Hepatocyte (in vitro differentiated cells): ENCODE data around the gene ZNF670. TPM values are rescaled to one million over a fixed set of nuclear protein-coding genes. Genes with fewer than 3 reads are reported as not detected.

Experiments used
- DNase-seq: peaks from one replicate; pipeline ENCODE4 v3.0.0-alpha.2; 2016; ENCODE audit warnings: low spot score
- H2AFZ ChIP-seq: fragments of 200-600 bp; sonication (generic); 2 replicates; pipeline ENCODE4 v1.6.0; 2016; ENCODE audit warnings: antibody characterized with exemption, mild to moderate bottlenecking
- H3K27ac ChIP-seq: fragments of 200-600 bp; sonication (generic); 2 replicates; pipeline ENCODE4 v1.5.1; 2016; ENCODE audit warnings: mild to moderate bottlenecking
- H3K27me3 ChIP-seq: fragments of 200-600 bp; sonication (generic); 2 replicates; pipeline ENCODE4 v1.6.1; 2016
- H3K36me3 ChIP-seq: fragments of 200-600 bp; sonication (generic); replicated peaks from 2 replicates; pipeline ENCODE4 v1.5.1; 2016; ENCODE audit warnings: low read depth; ENCODE audit not compliant: insufficient read depth
- H3K4me1 ChIP-seq: fragments of 200-600 bp; sonication (generic); 2 replicates; pipeline ENCODE4 v1.5.1; 2016; ENCODE audit warnings: mild to moderate bottlenecking, moderate library complexity; ENCODE audit not compliant: insufficient read depth
- H3K4me2 ChIP-seq: fragments of 200-600 bp; sonication (generic); 2 replicates; pipeline ENCODE4 v1.6.0; 2016
- H3K4me3 ChIP-seq: fragments of 200-600 bp; sonication (generic); 2 replicates; pipeline ENCODE4 v1.5.1; 2016; ENCODE audit warnings: mild to moderate bottlenecking
- H3K79me2 ChIP-seq: fragments of 200-600 bp; sonication (generic); 2 replicates; pipeline ENCODE4 v1.6.0; 2017; ENCODE audit warnings: mild to moderate bottlenecking
- H3K9me2 ChIP-seq: fragments of 200-600 bp; sonication (generic); replicated peaks from 2 replicates; pipeline ENCODE4 v1.6.0; 2017; ENCODE audit warnings: mild to moderate bottlenecking; ENCODE audit not compliant: insufficient read depth
- H3K9me3 ChIP-seq: fragments of 200-600 bp; sonication (generic); 2 replicates; pipeline ENCODE4 v1.5.1; 2016; ENCODE audit warnings: low read depth, mild to moderate bottlenecking
- H4K20me1 ChIP-seq: fragments of 200-600 bp; sonication (generic); 2 replicates; pipeline ENCODE4 v1.6.0; 2016; ENCODE audit warnings: mild to moderate bottlenecking; ENCODE audit not compliant: insufficient read depth, poor library complexity, severe bottlenecking
- EZH2 ChIP-seq: fragments of 200-600 bp; sonication (generic); IDR thresholded peaks from 2 replicates; pipeline ENCODE4 v1.6.1; 2016; ENCODE audit warnings: antibody characterized with exemption, mild to moderate bottlenecking, borderline replicate concordance
- EZH2phosphoT487 ChIP-seq: fragments of 200-600 bp; sonication (generic); IDR thresholded peaks from one replicate; pipeline ENCODE4 v1.6.1; 2018; ENCODE audit warnings: antibody characterized with exemption, mild to moderate bottlenecking, low read depth, moderate library complexity; ENCODE audit not compliant: unreplicated experiment, severe bottlenecking
- WGBS: methylation state at CpG from one replicate; pipeline ENCODE4 v1.1.6; 2016; ENCODE audit warnings: low lambda C conversion rate; ENCODE audit errors: missing lambda C conversion rate; 5-methylcytosine and 5-hydroxymethylcytosine counted together
- polyA plus RNA-seq: library from polyadenylated mRNA; unstranded; fragments of >200 nt; fragmentation: Nextera tagmentation; extraction: Ambion mirVana; gene quantifications from 2 replicates; pipeline ENCODE4 v1.2.1, GENCODE V29; 2016
- total RNA-seq: library from RNA; depleted of rRNA; stranded (reverse); fragments of >200 nt; gene quantifications from 2 replicates; pipeline ENCODE4 v1.2.3, GENCODE V29; 2014
- TF ChIP-seq, protein P1 (sequence below): fragments of 200-600 bp; sonication (generic); IDR thresholded peaks from 2 replicates; pipeline ENCODE4 v1.5.1; 2016; ENCODE audit warnings: antibody characterized with exemption, mild to moderate bottlenecking; ENCODE audit not compliant: poor library complexity

The ZNF670 gene
- total and polyA plus RNA-seq, 2 experiments from 2014 or later = 5.5 to 5.8 TPM

DNA sequence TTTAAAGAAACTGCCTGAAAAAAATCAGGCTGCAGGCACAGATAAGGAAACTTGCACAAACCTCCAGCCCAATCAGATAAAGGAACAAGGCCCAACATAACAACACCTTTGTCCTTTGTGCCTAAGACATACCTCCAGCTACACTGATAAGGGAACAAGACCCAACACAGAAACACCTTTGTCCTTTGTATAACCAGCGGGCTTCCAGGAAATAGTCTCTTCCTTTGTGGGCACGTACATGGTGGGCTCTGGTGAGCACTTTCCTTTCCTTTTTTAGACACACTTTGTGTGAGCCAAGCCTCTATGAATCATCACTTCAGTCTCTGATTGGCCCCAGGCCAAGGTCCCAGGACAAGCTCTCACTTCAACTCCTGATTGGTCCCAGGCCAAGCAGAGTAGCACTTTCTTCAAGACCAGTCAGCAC lies 23.6 kb downstream of the ZNF670 start:
- Histone ChIP-seq H3K9me2 (no peaks in the 10 kb centered on the region), H2AFZ (no peak overlapping the region), H3K4me1 (no peaks in the 10 kb centered on the region), H3K9me3 (peaks cover 37% of the 10 kb centered on the region), H4K20me1 (no peaks in the 10 kb centered on the region), H3K79me2 (peaks cover 73% of the 10 kb centered on the region), H3K27me3 (no peaks in the 10 kb centered on the region), H3K4me3 (no peak overlapping the region), H3K27ac (peak overlapping the region; percentile 8), H3K4me2 (no peak overlapping the region), H3K36me3 (no peaks in the 10 kb centered on the region)
- 61% methylated on average over 2 of the region's 2 CpGs for WGBS
- no peak for TF ChIP-seq EZH2
- TF ChIP-seq, protein P1, sequence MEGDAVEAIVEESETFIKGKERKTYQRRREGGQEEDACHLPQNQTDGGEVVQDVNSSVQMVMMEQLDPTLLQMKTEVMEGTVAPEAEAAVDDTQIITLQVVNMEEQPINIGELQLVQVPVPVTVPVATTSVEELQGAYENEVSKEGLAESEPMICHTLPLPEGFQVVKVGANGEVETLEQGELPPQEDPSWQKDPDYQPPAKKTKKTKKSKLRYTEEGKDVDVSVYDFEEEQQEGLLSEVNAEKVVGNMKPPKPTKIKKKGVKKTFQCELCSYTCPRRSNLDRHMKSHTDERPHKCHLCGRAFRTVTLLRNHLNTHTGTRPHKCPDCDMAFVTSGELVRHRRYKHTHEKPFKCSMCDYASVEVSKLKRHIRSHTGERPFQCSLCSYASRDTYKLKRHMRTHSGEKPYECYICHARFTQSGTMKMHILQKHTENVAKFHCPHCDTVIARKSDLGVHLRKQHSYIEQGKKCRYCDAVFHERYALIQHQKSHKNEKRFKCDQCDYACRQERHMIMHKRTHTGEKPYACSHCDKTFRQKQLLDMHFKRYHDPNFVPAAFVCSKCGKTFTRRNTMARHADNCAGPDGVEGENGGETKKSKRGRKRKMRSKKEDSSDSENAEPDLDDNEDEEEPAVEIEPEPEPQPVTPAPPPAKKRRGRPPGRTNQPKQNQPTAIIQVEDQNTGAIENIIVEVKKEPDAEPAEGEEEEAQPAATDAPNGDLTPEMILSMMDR = no peak
- DNase-seq = peak; percentile 33

DNA sequence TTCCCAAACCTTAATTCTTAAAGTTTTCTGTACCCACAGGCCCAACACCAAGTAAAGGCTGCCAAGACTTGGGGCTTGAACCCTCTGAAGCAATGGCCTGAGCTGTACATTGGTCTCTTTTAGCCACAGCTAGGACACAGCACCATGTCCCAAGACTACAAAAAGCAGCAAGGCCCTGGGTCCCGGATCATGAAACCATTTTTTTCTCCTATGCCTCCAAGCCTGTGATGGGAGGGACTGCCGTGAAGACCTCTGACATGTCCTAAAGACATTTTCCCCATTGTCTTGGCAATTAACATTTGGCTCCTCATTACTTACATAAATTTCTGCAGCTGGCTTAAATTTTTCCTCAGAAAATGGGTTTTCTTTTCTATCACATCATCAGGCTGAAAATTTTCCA lies 30.9 kb downstream of the ZNF670 start:
- Histone ChIP-seq H3K36me3 (no peaks in the 10 kb centered on the region), H3K27me3 (no peaks in the 10 kb centered on the region), H3K79me2 (peaks cover 16% of the 10 kb centered on the region), H3K9me3 (peaks cover 37% of the 10 kb centered on the region), H4K20me1 (no peaks in the 10 kb centered on the region), H3K4me1 (no peaks in the 10 kb centered on the region), H3K9me2 (no peaks in the 10 kb centered on the region), H2AFZ (no peak overlapping the region), H3K4me3 (no peak overlapping the region), H3K27ac (no peak overlapping the region), H3K4me2 (no peak overlapping the region)
- 100% methylated on average over 2 of the region's 2 CpGs for WGBS
- no peak for DNase-seq
- TF ChIP-seq EZH2 = no peak
- no peak for TF ChIP-seq EZH2phosphoT487
- TF ChIP-seq, protein P1 = no peak

DNA sequence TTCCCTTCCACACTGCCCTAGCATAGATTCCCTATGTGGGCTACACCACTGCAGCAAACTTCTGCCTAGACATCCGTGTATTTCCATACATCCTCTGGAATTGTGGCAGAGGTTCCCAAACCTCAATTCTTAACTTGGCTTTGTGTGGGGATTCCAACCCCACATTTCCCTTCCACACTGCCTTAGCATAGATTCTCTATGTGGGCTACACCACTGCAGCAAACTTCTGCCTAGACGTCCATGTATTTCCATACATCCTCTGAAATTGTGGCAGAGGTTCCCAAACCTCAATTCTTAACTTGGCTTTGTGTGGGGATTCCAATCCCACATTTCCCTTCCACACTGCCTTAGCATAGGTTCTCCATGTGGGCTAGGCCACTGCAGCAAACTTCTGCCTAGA lies 31.4 kb downstream of the ZNF670 start:
- H3K4me1 ChIP-seq = no peaks in the 10 kb centered on the region
- H3K4me3 ChIP-seq = no peak overlapping the region
- H3K9me2 ChIP-seq = no peaks in the 10 kb centered on the region
- no peak for DNase-seq
- no peak overlapping the region for H2AFZ ChIP-seq
- no peaks in the 10 kb centered on the region for H4K20me1 ChIP-seq
- H3K27me3 ChIP-seq = no peaks in the 10 kb centered on the region
- TF ChIP-seq EZH2 (no peak), EZH2phosphoT487 (no peak)
- TF ChIP-seq, protein P1 = no peak
- H3K36me3 ChIP-seq = no peaks in the 10 kb centered on the region
- no peak overlapping the region for H3K4me2 ChIP-seq
- 100% methylated on average over 2 of the region's 2 CpGs for WGBS
- H3K27ac ChIP-seq = no peak overlapping the region
- H3K79me2 ChIP-seq = peaks cover 17% of the 10 kb centered on the region
- peaks cover 37% of the 10 kb centered on the region for H3K9me3 ChIP-seq

DNA sequence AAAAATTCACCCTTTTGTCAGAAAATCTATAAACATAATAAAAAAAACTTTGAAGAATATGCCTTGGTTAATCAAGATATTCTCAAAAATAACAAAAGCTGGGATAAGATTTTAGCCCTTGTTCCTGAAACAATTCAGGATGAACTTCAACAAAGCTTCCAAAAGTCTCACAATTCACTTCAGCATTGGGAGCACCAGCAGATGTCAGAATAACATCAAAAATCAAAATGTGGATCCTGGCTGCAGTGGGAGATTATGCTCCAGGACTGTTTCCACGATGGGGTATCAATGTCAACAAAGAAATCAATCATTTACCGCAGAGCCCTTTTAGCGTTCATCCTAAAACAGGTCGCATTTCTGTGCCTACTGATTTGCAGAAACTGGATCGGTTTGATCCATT lies 35.2 kb downstream of the ZNF670 start:
- Histone ChIP-seq H3K79me2 (peaks cover 31% of the 10 kb centered on the region), H3K27ac (no peak overlapping the region), H3K36me3 (no peaks in the 10 kb centered on the region), H3K9me2 (no peaks in the 10 kb centered on the region), H3K4me1 (no peaks in the 10 kb centered on the region), H4K20me1 (no peaks in the 10 kb centered on the region), H3K4me2 (no peak overlapping the region), H3K9me3 (peaks cover 39% of the 10 kb centered on the region), H3K4me3 (no peak overlapping the region), H2AFZ (no peak overlapping the region), H3K27me3 (no peaks in the 10 kb centered on the region)
- WGBS = 97% methylated on average over 5 of the region's 5 CpGs
- TF ChIP-seq EZH2phosphoT487 (no peak), EZH2 (no peak)
- TF ChIP-seq, protein P1 = no peak
- DNase-seq = no peak
